HCT116 (cell line): Measurements from ENCODE around the gene HBP1. TPM values are rescaled to one million over a fixed set of nuclear protein-coding genes. Genes with fewer than 3 reads are reported as not detected.

Experiments
- ATAC-seq: fragments of 200-7000 bp; cut with Tn5 transposase; 2 replicates; pipeline ENCODE4 v1.9.1; 2020; ENCODE audit warnings: mild to moderate bottlenecking, moderate library complexity
- BruUV-seq: library from RNA; stranded (reverse); fragments of 400-500 nt; replicated peaks from 2 replicates; lab custom pipeline; 2021; lab: Mats Ljungman, UMichigan
- CTCF ChIA-PET: fragments of 300-600 bp; sonication (Branson Sonifier 250); formaldehyde crosslinking; loops from one replicate; lab custom pipeline; 2021; ENCODE audit warnings: antibody characterized with exemption; lab: Charles Lee
- POLR2A ChIA-PET: fragments of 300-600, 350-600 bp; sonication (Branson Sonifier 250); formaldehyde crosslinking; loops from one replicate; lab custom pipeline; 2021; ENCODE audit warnings: antibody characterized with exemption; lab: Charles Lee
- RAD21 ChIA-PET, 2 experiments: fragments of 300-600 bp; sonication (Branson Sonifier 250); formaldehyde crosslinking; loops; one replicate each; lab custom pipeline; 2023; ENCODE audit warnings: low total read pairs in 2 of 2; ENCODE audit not compliant: uncharacterized antibody in 2 of 2, unreplicated experiment in 2 of 2, low non-redundant PET in 1 of 2; lab: Charles Lee
- DNase-seq: peaks from one replicate; pipeline ENCODE4 v3.0.0-alpha.2; 2010; ENCODE audit warnings: low read depth, low spot score
- H2AFZ ChIP-seq: fragments of 200-600 bp; shearing (Covaris generic), sonication (generic); 2 replicates; pipeline ENCODE4 v1.6.1; 2017; ENCODE audit warnings: low read depth, mixed run types, mixed read lengths, antibody characterized with exemption, low read length; ENCODE audit not compliant: poor library complexity, severe bottlenecking
- H3K27ac ChIP-seq: 2 replicates; pipeline ENCODE4 v1.5.1; 2012; ENCODE audit warnings: low read depth, low read length
- H3K27me3 ChIP-seq: fragments of 200-600 bp; sonication (generic); 2 replicates; pipeline ENCODE4 v1.6.1; 2016; ENCODE audit warnings: mixed run types, low read length, mixed read lengths; ENCODE audit not compliant: insufficient read depth
- H3K36me3 ChIP-seq, 2 experiments: fragments of 200-500 bp in 1 of 2; fragments of 200-600 bp in 1 of 2; sonication (Bioruptor generic) in 1 of 2; sonication (generic) in 1 of 2; 2 replicates each; pipeline versions ENCODE4 v1.5.1 to v1.6.1; 2014 to 2016; ENCODE audit warnings: low read length in 2 of 2, inconsistent platforms in 1 of 2, mixed read lengths in 1 of 2, mixed run types in 1 of 2; ENCODE audit not compliant: insufficient read depth in 2 of 2, control insufficient read depth in 1 of 2
- H3K4me1 ChIP-seq, 2 experiments: fragments of 200-600 bp in 1 of 2; sonication (generic) in 1 of 2; 2 replicates each; pipeline versions ENCODE4 v1.5.1 to v1.6.1; 2012 to 2017; ENCODE audit warnings: low read length in 2 of 2, inconsistent platforms in 1 of 2, mild to moderate bottlenecking in 1 of 2, mixed read lengths in 1 of 2, mixed run types in 1 of 2, moderate library complexity in 1 of 2; ENCODE audit not compliant: insufficient read depth in 2 of 2, control insufficient read depth in 1 of 2
- H3K4me2 ChIP-seq: fragments of 200-600 bp; sonication (generic); 2 replicates; pipeline ENCODE4 v1.6.1; 2017; ENCODE audit warnings: mixed run types, low read length, mixed read lengths
- H3K4me3 ChIP-seq, 2 experiments: fragments of 200-600 bp in 1 of 2; sonication (generic) in 1 of 2; replicated peaks in 1 of 2; 2 replicates each; pipeline ENCODE4 v1.5.1; 2011 to 2016; ENCODE audit warnings: low read length in 2 of 2, control low read depth in 1 of 2, low read depth in 1 of 2, mild to moderate bottlenecking in 1 of 2, mixed read lengths in 1 of 2, mixed run types in 1 of 2
- H3K79me2 ChIP-seq: fragments of 200-600 bp; sonication (generic); 2 replicates; pipeline ENCODE4 v1.6.1; 2017; ENCODE audit warnings: mild to moderate bottlenecking, mixed run types, low read length, moderate library complexity, mixed read lengths; ENCODE audit not compliant: insufficient read depth
- H3K9ac ChIP-seq: fragments of 200-600 bp; sonication (generic); 2 replicates; pipeline ENCODE4 v1.6.1; 2016; ENCODE audit warnings: low read length, mixed read lengths
- H3K9me2 ChIP-seq: fragments of 200-600 bp; sonication (generic), shearing (Covaris generic); 2 replicates; pipeline ENCODE4 v1.6.1; 2017; ENCODE audit warnings: mixed run types, mild to moderate bottlenecking, moderate library complexity; ENCODE audit not compliant: insufficient read depth
- H3K9me3 ChIP-seq, 2 experiments: fragments of 200-500 bp in 1 of 2; fragments of 200-600 bp in 1 of 2; sonication (Bioruptor generic) in 1 of 2; sonication (generic) in 1 of 2; 2 replicates each; pipeline ENCODE4 v1.6.1; 2014 to 2017; ENCODE audit warnings: low read length in 2 of 2, mixed read lengths in 2 of 2, inconsistent platforms in 1 of 2, low read depth in 1 of 2, mild to moderate bottlenecking in 1 of 2, mixed run types in 1 of 2, moderate library complexity in 1 of 2; ENCODE audit not compliant: control insufficient read depth in 1 of 2, insufficient read depth in 1 of 2
- H4K20me1 ChIP-seq: fragments of 200-600 bp; sonication (generic), shearing (Covaris generic); 2 replicates; pipeline ENCODE4 v1.6.1; 2017; ENCODE audit warnings: mixed run types, mild to moderate bottlenecking, moderate library complexity; ENCODE audit not compliant: insufficient read depth
- ATF3 ChIP-seq: IDR thresholded peaks from 2 replicates; pipeline ENCODE4 v1.6.1; 2012
- CBX3 ChIP-seq: IDR thresholded peaks from 2 replicates; pipeline ENCODE4 v1.6.1; 2012; ENCODE audit warnings: low read depth
- EGR1 ChIP-seq: IDR thresholded peaks from 2 replicates; pipeline ENCODE4 v1.6.1; 2012; ENCODE audit warnings: low read depth
- ELF1 ChIP-seq: IDR thresholded peaks from 2 replicates; pipeline ENCODE4 v1.6.1; 2012; ENCODE audit warnings: low read depth, borderline replicate concordance
- EZH2 ChIP-seq: fragments of 200-600 bp; sonication (generic); IDR thresholded peaks from 2 replicates; pipeline ENCODE4 v1.6.1; 2017; ENCODE audit warnings: antibody characterized with exemption, mixed run types
- MAX ChIP-seq: IDR thresholded peaks from 2 replicates; pipeline ENCODE4 v1.6.1; 2012
- POLR2A ChIP-seq: IDR thresholded peaks from 2 replicates; pipeline ENCODE4 v1.7.0; 2011; ENCODE audit warnings: borderline replicate concordance; ENCODE audit not compliant: insufficient read depth, insufficient read length; ENCODE audit errors: extremely low read depth
- RAD21 ChIP-seq: IDR thresholded peaks from 2 replicates; pipeline ENCODE4 v1.6.1; 2012; ENCODE audit warnings: low read depth, mild to moderate bottlenecking
- SRF ChIP-seq: IDR thresholded peaks from 2 replicates; pipeline ENCODE4 v1.6.1; 2012; ENCODE audit warnings: low read depth
- intact Hi-C: fragments of 100-400 bp; cut with micrococcal nuclease; formaldehyde crosslinking; loops from 2 replicates; pipeline ENCODE4 v1.10.0; 2022
- total RNA-seq: library from RNA; stranded (reverse); gene quantifications from one replicate; pipeline ENCODE4 v1.2.1, GENCODE V29; 2021; ENCODE audit not compliant: unreplicated experiment

The HBP1 gene
- total RNA-seq, 1 experiment from 2014 or later: 24.3 TPM

GRCh38 chr7:107208024-107208521 lies 39.3 kb downstream of the HBP1 start:
- TF ChIP-seq RAD21 (no peak), MAX (no peak), EZH2 (no peak)
- H3K4me2 ChIP-seq: no peak overlapping the region
- no peak for ATAC-seq
- H3K9me3 ChIP-seq: no peaks in the 10 kb centered on the region
- BruUV-seq: no TSS peak
- no peak for DNase-seq
- H4K20me1 ChIP-seq: no peaks in the 10 kb centered on the region
- intact Hi-C loops: no loop called here
- H3K9me2 ChIP-seq: no peaks in the 10 kb centered on the region
- H3K36me3 ChIP-seq: no peaks in the 10 kb centered on the region
- H3K27ac ChIP-seq: no peak overlapping the region
- H3K9ac ChIP-seq: no peak overlapping the region
- no peaks in the 10 kb centered on the region for H3K4me1 ChIP-seq
- POLR2A ChIA-PET: no interaction called here
- no peaks in the 10 kb centered on the region for H3K27me3 ChIP-seq
- H3K79me2 ChIP-seq: no peaks in the 10 kb centered on the region
- CTCF ChIA-PET: no interaction called here
- H2AFZ ChIP-seq: no peak overlapping the region
- RAD21 ChIA-PET: no interaction called here
- no peak overlapping the region for H3K4me3 ChIP-seq

- no peaks in the 10 kb centered on the region for H4K20me1 ChIP-seq
- intact Hi-C loops: no loop called here
- ChIA-PET RAD21 (no interaction called here), CTCF (no interaction called here), POLR2A (no interaction called here)
- no peak overlapping the region for H3K4me3 ChIP-seq
- no peaks in the 10 kb centered on the region for H3K9me3 ChIP-seq
- H3K9ac ChIP-seq: no peak overlapping the region
- H3K79me2 ChIP-seq: no peaks in the 10 kb centered on the region
- H3K27me3 ChIP-seq: no peaks in the 10 kb centered on the region
- no peaks in the 10 kb centered on the region for H3K36me3 ChIP-seq
- no peaks in the 10 kb centered on the region for H3K9me2 ChIP-seq
- no peak for DNase-seq
- H3K27ac ChIP-seq: no peak overlapping the region
- no peaks in the 10 kb centered on the region for H3K4me1 ChIP-seq
- H3K4me2 ChIP-seq: no peak overlapping the region
- H2AFZ ChIP-seq: no peak overlapping the region
- no peak for TF ChIP-seq EGR1
- TF ChIP-seq POLR2A: no peak
- TF ChIP-seq ATF3: no peak
- no peak for TF ChIP-seq ELF1
- no peak for TF ChIP-seq SRF
- TF ChIP-seq CBX3: no peak
- TF ChIP-seq, all 23 proteins: peak for 0
- ATAC-seq: no peak
- no TSS peak for BruUV-seq
Measured at GRCh38 chr7:107208563-107208962, 39.8 kb downstream of the HBP1 start.
